Erythroblast (primary cell): ENCODE data around the gene ANKRD13D.
A peak's percentile ranks its signal among the peaks of the same experiment; 100 is the strongest.

Experiments used
- GATA1 ChIP-seq: IDR thresholded peaks from 2 replicates; pipeline ENCODE4 v1.6.1; 2011; ENCODE audit warnings: low read depth, mild to moderate bottlenecking, control low read depth, low read length, moderate library complexity
- POLR2A ChIP-seq: IDR thresholded peaks from 2 replicates; pipeline ENCODE4 v1.6.1; 2011; ENCODE audit warnings: mild to moderate bottlenecking, low read length

GRCh38 chr11:67239783-67240575 lies 49.1 kb upstream of the ANKRD13D start:
- TF ChIP-seq GATA1 (no peak), POLR2A (peak; percentile 85)
